Fibroblast of villous mesenchyme (primary cell): ENCODE results near the gene MAP2K5. TPM values are rescaled to one million over a fixed set of nuclear protein-coding genes. Genes with fewer than 3 reads are reported as not detected.
"Not testable (repeated sequence)": the region's sequence is repeated elsewhere in the genome, so short reads cannot be mapped to it uniquely, and the experiment has no call there.

Experiments
- DNase-seq: peaks from one replicate; pipeline ENCODE4 v3.0.0-alpha.2; 2010; ENCODE audit warnings: low read depth
- H3K4me3 ChIP-seq: 2 replicates; pipeline ENCODE4 v1.5.1; 2011; ENCODE audit warnings: low read depth, mild to moderate bottlenecking, low read length
- CTCF ChIP-seq: IDR thresholded peaks from 2 replicates; pipeline ENCODE4 v1.5.1; 2012; ENCODE audit warnings: low read depth, mild to moderate bottlenecking, low read length; ENCODE audit not compliant: insufficient read depth
- total RNA-seq: library from RNA; depleted of rRNA; stranded (reverse); fragments of >200 nt; gene quantifications from 2 replicates; pipeline ENCODE4 v1.2.3, GENCODE V29; 2012

MAP2K5 gene
- total RNA-seq, 1 donor: 6.9 TPM

- H3K4me3 ChIP-seq: no peak overlapping the region
- no peak for TF ChIP-seq CTCF
- DNase-seq: peak; percentile 33
Observed at GRCh38 chr15:67613211-67613610, 70.7 kb downstream of the MAP2K5 start.

- peak; percentile 11 for TF ChIP-seq CTCF
Observed at GRCh38 chr15:67613708-67614107, 71.2 kb downstream of the MAP2K5 start.

GRCh38 chr15:67615131-67615534, 72.6 kb downstream of the MAP2K5 start:
- DNase-seq: peak; percentile 68
- H3K4me3 ChIP-seq: not testable (repeated sequence)

More at GRCh38 chr15:67613708-67614107, 71.2 kb downstream of the MAP2K5 start:
- no peak for DNase-seq
- no peak overlapping the region for H3K4me3 ChIP-seq

- no peak for DNase-seq
- TF ChIP-seq CTCF: no peak
- H3K4me3 ChIP-seq: no peak overlapping the region
Observed at GRCh38 chr15:67618297-67618696, 75.8 kb downstream of the MAP2K5 start.

GRCh38 chr15:67622110-67622509, 79.6 kb downstream of the MAP2K5 start:
- no peak for DNase-seq
- TF ChIP-seq CTCF: no peak
- H3K4me3 ChIP-seq: no peak overlapping the region

GRCh38 chr15:67632261-67632660, 89.8 kb downstream of the MAP2K5 start:
- no peak overlapping the region for H3K4me3 ChIP-seq
- no peak for DNase-seq
- no peak for TF ChIP-seq CTCF

GRCh38 chr15:67635950-67636349, 93.4 kb downstream of the MAP2K5 start:
- not testable (repeated sequence) for DNase-seq, H3K4me3 ChIP-seq

GRCh38 chr15:67639591-67639990, 97.1 kb downstream of the MAP2K5 start:
- no peak for DNase-seq
- no peak overlapping the region for H3K4me3 ChIP-seq
- no peak for TF ChIP-seq CTCF
